GM08714 (cell line): ENCODE measurements around the gene CSF2RB.
A peak's percentile ranks its signal among the peaks of the same experiment; 100 is the strongest.

Experiments
- H3K4me3 ChIP-seq: fragments of 200-500 bp; sonication (Bioruptor generic); 2 replicates; pipeline ENCODE4 v1.5.1; 2014; ENCODE audit warnings: mild to moderate bottlenecking, low read length, inconsistent platforms
- ZNF274 ChIP-seq: IDR thresholded peaks from 2 replicates; pipeline ENCODE4 v1.6.1; 2012; ENCODE audit warnings: mild to moderate bottlenecking, low read depth, low read length

Gene CSF2RB

GRCh38 chr22:36913427-36914389 lies at the start of gene CSF2RB:
Gene CSF2RB (plus strand): TSS chr22:36913628. CDS start chr22:36922208, 8,580 bp downstream.
- TF ChIP-seq ZNF274: no peak
- H3K4me3 ChIP-seq: peak within 1 kb of the TSS; percentile 25; the same call in 1 of the 2 replicates

GRCh38 chr22:36863979-36864378 lies 49.4 kb upstream of the CSF2RB start:
- no peak overlapping the region for H3K4me3 ChIP-seq
- TF ChIP-seq ZNF274: no peak

DNA sequence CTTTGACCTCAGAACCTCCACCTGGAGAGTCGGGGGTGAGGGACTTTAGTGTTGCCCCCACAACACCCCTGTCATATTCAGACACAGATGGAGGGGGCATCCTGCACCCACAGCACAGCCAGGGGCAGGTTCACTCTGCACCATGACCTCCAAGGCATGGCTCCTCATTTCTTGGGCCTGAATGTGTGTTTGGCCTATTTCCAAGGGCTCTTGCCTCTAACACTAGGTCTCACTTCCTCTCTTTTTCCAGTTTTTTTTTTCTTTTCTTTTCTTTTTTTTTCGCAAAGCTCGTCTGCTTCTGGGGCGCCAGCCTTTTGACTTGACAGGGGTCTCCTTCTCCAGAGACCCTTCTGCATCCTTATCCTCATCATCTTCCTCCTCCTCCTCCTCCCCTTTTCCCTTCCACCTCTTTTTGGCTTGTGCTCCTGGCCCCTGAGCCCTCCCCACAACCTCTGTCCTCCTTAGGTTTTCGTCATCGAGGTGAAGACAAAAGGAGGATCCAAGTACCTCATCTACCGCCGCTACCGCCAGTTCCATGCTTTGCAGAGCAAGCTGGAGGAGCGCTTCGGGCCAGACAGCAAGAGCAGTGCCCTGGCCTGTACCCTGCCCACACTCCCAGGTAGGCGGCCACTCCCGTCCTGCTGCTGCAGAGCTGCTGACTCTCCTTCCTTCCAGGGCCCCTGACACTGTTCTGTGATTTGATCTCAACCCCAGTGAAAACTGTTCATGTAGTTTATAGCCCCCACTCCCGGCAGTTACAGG lies 48.8 kb upstream of the CSF2RB start:
- TF ChIP-seq ZNF274: no peak

DNA sequence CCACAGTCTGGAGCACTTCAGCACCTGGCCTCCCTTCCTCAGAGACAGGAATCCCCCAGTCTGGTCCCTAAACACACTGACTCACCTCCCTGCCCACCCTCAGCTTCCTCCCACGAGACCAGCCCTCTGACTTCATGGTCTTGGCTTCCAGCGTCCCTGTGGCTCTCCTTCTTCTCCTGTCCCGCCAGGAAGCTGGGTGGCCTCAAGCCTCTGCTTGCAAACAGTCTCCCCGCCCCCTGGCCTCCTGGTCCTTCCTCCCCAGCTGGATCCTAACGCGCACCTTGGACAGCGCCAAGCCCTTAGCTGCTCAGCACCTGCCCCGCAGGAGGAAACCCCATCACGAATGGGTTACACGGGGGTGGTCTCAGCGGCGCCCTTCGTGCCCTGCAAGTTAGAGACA lies 48.1 kb upstream of the CSF2RB start:
- no peak for TF ChIP-seq ZNF274
- H3K4me3 ChIP-seq: no peak overlapping the region

More for the DNA sequence above, 48.8 kb upstream of the CSF2RB start:
- H3K4me3 ChIP-seq: no peak overlapping the region

- no peak overlapping the region for H3K4me3 ChIP-seq
- TF ChIP-seq ZNF274: no peak
These were observed 45.7 kb upstream of the CSF2RB start for GRCh38 chr22:36867695-36868094.

DNA sequence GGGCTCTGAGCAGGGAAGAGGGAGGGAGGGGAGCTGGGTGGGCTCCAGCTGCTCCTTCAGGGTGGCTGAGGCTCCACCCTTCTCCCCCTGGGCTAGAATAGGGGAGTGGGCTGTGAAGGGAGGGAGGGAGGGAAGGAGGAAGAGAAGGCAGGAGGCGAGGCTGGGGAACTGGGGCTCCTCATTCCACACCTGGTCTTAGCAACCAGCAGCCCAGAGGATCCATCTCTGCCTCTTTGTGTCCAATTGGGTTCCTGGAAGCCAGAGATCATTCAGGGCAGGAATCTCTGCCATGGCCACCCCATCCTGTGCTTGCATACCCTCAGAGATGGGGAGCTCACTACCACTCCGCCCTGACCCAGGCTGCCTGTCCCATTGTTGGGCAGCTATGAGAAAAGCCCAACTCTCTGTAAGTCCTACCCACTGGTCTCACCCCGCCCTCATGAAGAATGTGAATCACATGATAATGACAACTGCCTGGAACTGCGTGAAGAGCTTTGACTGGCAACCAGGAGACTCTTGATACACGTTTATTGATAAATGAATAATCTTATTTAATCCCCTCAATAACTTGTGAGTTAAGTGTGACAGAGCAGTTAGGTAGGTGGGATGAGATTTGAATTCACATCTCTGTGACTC lies 44.8 kb upstream of the CSF2RB start:
- TF ChIP-seq ZNF274: no peak
- no peak overlapping the region for H3K4me3 ChIP-seq

DNA sequence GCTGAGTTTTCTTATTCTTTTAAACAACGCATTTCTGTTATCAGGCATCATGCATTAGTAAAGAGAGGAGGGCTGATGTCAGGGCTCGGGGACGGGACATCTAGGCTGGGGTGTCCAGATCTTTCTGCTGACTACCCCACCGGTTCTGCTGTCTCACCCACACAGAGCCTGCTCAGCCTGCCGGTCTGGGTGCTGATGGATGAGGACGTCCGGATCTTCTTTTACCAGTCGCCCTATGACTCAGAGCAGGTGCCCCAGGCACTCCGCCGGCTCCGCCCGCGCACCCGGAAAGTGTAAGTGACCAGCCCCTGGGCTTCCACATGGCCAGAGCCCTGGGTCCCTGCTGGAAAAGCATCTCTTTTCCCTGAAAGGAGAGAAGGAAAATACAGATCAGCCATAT lies 43.2 kb upstream of the CSF2RB start:
- TF ChIP-seq ZNF274: no peak
- no peak overlapping the region for H3K4me3 ChIP-seq

GRCh38 chr22:36871669-36872081 lies 41.8 kb upstream of the CSF2RB start:
- TF ChIP-seq ZNF274: no peak
- no peak overlapping the region for H3K4me3 ChIP-seq

DNA sequence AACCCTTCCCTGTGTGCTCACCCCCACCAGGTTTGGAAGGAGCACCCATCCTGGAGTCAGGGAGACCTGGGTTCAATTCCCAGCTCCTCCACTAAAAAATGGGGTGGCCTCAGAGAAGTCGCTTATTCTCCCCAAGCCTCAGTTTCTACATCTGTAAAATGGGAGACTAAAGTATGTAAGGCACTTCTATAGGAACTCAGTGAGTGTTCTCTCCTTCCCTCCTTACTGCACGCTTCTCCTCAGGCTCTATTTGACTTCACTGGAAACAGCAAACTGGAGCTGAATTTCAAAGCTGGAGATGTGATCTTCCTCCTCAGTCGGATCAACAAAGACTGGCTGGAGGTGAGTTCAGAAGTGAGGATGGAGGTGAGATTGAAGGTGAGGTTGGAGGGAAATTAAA lies 41.3 kb upstream of the CSF2RB start:
- H3K4me3 ChIP-seq: no peak overlapping the region
- no peak for TF ChIP-seq ZNF274

DNA sequence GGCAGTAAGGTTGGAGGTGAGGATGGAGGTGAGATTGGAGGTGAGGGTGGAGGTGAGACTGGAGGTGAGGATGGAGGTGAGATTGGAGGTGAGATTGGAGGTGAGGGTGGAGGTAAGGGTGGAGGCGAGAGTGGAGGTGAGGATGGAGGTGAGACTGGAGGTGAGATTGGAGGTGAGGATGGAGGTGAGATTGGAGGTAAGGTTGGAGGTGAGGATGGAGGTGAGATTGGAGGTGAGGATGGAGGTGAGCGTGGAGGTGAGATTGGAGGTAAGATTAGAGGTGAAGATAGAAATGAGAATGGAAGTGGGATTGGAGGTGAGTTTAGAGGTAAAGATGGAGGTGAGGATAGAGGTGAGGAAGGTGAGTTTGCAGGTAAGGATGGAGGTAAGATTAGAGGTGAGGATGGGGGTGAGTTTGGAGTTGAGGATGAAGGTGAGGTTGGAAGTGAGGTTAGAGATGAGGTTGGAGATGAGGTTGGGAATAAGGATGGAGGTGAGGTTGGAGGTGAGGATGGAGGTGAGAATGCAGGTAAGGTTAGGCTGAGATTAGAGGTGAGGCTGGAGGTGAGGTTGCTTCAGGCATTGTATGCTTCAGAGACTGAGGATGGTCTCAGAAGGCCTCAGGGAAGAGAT lies 40.4 kb upstream of the CSF2RB start:
- no peak overlapping the region for H3K4me3 ChIP-seq
- no peak for TF ChIP-seq ZNF274

- no peak overlapping the region for H3K4me3 ChIP-seq
- no peak for TF ChIP-seq ZNF274
These were observed 39.7 kb upstream of the CSF2RB start for GRCh38 chr22:36873614-36874308.

DNA sequence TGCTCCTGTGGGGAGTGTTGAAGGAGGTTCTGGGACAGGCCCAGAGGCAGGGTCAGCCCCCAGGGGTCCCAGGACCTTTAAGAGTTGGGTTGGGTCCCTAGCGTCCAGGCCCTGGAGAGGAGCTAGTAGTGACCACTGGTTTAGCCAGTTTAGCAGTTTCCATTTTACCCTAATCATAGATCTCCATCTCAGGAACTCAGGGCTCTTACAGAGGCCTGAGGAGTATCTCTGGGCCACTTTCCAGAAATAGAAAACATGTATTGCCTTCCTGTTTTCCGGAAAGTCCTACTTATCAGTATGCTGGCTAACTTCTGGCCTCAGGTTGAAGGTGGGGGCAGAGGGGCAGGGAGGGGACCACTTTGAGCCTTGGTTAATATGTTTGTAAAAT lies 39.1 kb upstream of the CSF2RB start:
- H3K4me3 ChIP-seq: no peak overlapping the region
- no peak for TF ChIP-seq ZNF274

GRCh38 chr22:36874736-36875135 lies 38.7 kb upstream of the CSF2RB start:
- TF ChIP-seq ZNF274: no peak

More at GRCh38 chr22:36874736-36875135, 38.7 kb upstream of the CSF2RB start:
- no peak overlapping the region for H3K4me3 ChIP-seq
